Fibroblast of skin of right quadriceps (primary cell): ENCODE measurements around the gene UBAP1L.
"Not testable (repeated sequence)": the region's sequence is repeated elsewhere in the genome, so short reads cannot be mapped to it uniquely, and the experiment has no call there.

Source experiments
- DNase-seq: peaks from one replicate; pipeline ENCODE4 v3.0.0-alpha.2; 2013

UBAP1L gene

DNA sequence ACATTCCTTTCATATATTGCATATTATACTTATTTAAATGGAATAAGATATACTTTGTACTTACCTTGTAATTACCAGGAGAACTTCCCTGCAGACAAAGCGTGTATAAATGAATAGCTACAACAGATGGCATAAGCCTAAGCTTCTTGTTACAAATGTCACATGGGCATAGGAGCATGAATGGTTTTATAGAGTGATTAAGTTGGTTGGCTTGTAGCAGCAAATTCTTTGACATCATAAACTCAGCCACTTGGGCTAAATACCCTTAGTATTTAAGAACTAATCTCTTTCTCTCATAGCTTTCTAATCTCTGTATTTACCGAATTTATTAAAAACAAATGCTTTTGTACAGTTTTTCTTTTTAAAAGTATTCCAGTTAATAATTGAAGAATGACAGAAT is at the start of gene UBAP1L:
UBAP1L (minus strand) TSS at position 115 of the 400 bp plus-strand sequence. CDS start 8,985 bp downstream, outside the sequence.
- DNase-seq, result no peak

DNA sequence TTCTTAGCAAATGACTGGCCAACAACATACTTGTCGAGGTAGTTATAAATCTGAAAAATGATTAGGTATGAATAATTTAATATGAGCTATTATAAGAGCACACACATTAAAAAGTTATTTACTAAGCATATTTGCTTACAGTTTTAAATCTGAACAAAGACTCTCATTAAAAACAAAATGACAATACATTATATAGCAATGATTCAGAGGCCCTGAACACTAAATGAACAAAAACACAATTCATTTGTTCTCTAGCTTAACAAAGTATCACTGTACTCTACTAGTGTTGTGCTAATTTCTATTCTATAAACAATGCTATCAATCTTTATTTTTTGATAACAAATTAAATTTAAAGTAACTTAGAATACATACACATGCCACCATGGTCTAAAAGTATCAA is 49.1 kb upstream of the UBAP1L start:
- no peak for DNase-seq

DNA sequence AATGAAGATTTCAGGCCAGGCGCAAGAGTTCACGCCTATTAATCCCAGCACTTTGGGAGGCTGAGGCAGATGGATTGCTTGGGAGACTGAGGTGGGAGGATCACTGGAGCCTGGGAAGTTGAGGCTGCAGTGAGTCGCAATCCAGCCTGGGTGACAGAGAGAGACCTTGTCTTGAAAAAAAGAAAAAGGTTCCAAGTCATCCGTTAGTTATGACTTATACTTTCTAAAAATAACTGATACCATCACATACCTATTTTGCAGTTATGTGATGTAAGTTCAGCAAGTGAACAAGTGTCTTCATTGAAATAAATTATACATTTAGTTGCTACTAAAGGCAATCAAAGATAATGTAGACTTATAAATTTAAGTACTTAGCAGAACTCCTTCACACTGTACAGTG is 48.0 kb upstream of the UBAP1L start:
- DNase-seq, result no peak

DNA sequence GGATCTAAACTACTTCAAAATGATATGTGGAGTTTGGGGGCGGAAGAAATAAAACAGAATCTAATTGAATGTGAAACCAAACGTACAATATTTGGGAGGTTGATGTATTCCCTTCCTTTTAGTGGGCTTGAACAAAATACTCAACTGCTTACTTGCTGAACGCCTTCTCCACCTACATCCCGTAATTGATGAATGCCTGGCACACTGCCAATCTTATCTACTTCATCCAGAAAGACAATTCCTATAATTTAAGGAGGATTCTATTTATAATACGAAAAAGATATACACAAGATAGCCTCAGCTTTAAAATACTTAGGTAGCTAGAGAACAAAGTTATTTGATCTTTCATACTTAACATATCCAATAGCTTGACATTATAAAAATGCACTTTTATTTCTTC is 41.7 kb upstream of the UBAP1L start:
- DNase-seq, result no peak

DNA sequence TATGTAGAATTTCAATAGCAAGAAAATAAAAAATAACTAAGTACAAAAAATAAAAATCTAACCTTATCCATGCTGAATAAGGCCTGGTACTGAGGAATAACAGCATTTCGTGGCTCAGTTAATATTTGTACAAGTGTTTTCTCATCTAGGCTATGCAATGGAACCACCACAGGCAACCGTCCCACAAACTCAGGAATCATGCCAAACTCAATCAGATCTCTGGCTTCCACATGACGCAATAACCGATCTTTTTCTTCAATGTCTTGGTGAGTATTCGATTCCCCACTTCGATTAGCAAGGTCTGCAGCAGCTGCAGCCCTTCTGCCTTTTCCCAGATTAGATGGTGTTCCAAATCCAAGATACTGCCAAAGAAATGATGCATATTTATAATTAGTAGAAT is 39.7 kb upstream of the UBAP1L start:
- DNase-seq, result no peak

DNA sequence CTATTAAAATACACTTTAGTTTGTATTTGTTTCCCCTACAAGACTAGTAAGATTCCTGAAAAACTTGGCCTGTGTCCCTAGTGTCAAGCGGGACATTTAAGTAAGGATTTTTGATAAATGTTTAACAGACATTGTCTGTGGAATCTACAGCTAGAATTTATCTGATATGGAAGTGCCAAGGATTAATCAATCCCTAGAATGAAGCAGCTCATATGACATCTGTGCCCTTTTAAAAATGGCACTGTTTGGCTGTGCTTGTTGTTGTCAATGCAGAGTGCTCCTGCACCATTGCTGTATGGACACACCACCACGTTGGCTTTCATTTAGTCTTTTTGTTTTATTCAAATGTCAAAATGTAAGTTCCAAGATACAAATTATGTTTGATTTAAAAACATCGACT is 32.9 kb upstream of the UBAP1L start:
- no peak for DNase-seq

DNA sequence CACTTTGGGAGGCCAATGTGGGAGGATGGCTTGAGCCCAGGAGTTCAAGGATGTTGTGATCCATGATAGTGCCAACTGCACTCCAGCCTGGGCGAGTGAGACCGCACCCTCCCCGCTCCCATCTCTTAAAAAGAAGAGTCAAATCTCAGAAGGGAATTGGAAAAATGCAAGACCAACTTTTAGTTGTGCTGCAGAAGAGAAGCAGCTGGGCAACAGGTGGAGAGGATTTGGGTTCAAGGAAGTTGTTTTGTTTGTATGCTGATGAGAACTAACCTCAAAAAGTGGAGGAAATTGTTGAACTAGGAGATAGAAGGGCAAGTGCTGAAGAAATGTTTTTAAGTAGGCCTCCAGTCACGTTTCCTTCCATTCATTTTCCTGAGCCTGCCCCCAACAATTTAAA is 31.4 kb upstream of the UBAP1L start:
- DNase-seq, result no peak

DNA sequence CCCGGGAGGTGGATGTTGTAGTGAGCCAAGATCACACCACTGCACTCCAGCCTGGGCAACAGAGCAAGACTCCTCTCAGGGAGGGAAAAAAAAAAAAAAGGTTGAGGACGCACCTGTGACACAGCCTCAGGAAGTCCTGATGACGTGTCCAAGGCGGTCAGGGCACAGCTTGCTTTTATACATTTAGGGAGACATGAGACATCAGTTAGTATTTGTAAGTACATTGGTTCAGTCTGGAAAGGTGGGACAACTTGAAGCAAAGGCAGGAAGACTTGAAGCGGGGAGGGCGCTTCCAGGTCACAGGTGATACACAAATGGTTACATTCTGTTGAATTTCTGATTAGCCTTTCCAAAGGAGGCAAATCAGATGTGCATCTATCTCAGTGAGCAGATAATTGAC is 23.6 kb upstream of the UBAP1L start:
- not testable (repeated sequence) for DNase-seq

DNA sequence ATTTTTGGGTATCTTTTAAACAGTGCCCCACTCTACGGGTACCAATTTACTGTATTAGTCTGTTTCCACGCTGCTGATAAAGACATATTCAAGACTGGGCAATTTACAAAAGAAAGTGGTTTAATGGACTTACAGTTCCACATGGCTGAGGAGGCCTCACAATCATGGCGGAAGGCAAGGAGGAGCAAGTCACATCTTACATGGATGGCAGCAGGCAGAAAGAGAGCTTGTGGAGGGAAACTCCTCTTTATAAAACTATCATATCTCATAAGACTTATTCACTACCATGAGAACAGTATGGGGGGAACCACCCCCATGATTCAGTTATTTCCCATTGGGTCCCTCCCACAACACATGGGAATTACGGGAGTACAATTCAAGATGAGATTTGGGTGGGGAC is 22.9 kb upstream of the UBAP1L start:
- DNase-seq, result not testable (repeated sequence)

DNA sequence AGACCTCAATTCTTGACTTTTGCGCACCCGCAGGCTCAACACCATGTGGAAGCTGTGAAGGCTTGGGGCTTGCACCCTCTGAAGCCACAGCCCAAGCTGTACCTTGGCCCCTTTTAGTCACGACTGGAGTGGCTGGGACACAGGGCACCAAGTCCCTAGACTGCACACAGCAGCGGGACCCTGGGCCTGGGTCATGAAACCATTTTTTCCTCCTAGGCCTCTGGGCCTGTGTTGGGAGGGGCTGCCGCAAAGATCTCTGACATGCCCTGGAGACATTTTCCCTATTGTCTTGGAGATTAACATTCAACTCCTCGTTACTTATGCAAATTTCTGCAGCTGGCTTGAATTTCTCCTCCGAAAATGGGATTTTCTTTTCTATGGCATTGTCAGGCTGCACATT is 22.1 kb upstream of the UBAP1L start:
- not testable (repeated sequence) for DNase-seq

DNA sequence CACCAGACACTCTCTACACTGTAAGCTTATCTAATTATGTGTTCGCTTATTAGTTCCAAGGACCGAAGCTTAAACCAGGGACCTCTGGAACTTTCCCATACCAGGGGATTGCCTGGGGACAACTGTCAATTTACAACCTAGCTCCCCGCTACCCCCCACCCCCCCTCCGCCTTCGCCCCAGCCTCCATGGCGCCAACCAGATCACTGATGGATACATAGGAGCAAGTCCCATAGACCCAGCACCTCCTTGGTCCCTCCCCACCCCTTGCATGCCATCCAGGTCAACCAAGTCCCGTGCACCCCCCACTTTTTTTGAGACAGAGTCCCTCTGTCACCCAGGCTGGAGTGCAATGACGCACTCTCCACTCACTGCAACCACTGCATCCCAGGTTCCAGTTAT is 19.5 kb upstream of the UBAP1L start:
- no peak for DNase-seq

DNA sequence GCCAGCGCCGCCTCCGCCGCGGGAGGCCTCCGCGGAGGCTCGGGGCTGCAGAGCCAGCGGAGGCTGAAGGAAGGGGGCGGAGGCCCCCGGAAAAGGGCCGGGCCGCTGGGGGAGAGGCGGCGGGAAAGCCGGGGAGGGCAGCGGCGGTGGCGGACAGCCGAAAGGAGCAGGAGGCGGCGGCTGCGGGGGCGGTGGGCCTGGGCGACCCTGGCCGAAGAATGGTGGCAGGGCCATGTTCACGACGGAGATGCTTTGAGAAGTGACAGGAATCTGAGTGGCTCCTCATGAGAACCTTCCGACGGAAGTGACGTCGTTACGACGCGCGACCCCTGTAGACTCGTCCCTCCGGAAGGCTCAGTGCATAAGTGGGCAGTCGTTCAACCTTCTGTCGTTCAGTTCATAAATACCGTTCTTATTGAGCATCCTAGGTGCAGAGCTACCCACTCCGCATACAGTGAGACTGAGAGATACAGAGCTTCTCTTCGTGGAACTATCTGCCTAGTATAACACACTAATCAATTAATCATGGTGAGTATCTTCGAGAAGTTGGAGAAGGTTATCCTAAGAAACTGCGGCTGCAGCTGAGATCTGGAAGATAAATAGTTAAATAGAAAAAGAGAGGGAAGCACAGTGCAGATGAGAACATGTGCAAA is 18.7 kb upstream of the UBAP1L start, which contains the start of gene PDCD7:
PDCD7 (minus strand) TSS at position 261 of the 653 bp plus-strand sequence; CDS start at position 234, 27 bp downstream.
- peak; percentile 90 for DNase-seq

DNA sequence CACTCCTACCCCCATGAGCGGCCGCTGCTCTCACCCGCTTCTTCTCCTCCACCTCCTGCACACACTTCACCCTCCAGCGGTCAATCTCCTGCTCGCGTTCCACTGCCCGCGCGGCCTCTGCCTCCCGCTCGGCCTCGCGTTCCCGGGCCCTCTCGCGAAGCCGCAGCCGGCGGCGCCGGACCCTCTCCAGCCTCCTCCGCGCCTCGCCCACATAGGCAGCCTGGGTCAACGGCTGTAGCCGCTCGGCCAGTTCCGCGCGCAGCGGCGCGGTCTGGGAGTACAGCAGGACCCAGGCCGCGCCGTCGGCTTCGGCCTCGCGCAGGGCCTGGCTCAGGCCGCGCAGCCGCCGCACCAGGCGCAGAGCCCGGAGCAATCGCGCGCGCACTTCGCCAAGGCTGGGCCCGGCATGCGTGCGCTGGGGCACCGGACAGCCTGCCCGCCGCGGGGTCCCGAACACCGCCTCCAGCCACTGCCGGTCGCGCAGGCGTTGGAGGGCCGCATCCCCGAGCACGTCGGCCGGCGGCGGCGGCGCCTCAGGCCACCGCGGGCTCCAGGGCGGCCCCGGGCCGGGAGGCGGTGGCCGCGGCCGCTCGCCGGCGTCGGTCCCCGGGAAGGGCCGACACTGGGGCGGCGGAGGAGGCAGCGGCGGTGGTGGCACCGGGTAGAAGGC is 18.0 kb upstream of the UBAP1L start:
- DNase-seq, result peak; percentile 20

DNA sequence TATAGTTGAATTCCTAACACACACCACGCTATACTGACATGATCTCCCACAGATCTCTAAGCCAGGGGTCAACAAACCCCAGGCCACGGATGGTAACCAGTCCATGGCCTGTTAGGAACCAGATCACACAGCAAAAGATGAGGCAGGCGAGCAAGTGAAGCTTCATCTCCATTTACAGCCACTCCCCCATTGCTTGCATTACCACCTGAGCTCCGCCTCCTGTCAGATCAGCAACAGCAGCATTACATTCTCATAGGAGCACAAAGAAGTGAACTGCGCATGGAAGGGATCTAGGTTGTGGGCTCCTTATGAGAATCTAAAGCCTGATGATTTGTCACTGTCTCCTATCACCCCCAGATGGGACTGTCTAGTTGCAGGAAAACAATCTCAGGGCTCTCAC is 15.9 kb upstream of the UBAP1L start:
- no peak for DNase-seq

DNA sequence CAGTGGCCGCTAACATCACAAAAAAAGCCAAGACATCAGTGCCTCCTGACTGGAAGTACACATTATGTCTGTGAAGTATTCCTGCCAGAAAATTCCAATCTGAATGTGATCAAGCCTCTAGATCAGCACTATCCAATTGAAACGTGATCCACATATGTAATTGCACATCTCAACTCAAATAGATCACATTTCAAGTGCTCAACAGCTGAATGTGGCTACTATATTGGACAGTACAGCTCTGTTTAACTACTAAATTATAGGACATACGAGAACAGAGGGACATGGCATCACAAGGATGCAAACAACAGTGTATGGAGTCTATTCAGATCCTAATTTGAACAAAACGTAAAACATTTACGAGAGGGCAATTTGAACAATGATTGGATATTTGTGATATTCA is 542 bp upstream of the UBAP1L start:
- no peak for DNase-seq

DNA sequence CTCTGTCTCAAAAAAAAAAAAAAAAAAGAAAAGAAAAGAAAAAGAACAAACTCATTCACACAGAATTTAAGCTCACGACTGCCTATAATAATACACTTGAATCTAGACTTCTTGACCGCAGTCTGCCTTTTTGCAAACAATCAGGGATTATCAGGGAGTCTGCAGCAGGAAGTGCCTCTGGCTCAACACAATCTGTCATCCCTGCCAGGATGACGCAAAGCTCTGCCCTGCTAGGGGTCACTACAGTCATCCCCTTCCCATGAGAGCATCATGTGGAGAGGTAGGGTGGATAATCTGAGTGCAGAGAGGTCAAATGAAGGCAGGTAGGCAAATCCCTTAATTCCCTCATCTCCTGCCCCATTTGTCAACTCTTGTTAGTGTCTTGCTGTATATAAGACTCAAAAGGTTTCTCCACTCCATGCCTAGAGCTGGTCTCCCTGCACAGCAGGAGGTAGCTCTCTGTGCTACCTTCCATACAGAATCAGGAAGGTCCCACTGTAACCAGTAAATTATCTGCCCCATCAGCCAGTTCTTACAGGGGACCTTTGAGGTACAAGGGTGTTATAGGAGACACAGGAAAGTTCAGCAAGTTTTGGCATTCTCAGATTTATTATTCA is 4.2 kb downstream of the UBAP1L start:
- DNase-seq, result peak; percentile 19

DNA sequence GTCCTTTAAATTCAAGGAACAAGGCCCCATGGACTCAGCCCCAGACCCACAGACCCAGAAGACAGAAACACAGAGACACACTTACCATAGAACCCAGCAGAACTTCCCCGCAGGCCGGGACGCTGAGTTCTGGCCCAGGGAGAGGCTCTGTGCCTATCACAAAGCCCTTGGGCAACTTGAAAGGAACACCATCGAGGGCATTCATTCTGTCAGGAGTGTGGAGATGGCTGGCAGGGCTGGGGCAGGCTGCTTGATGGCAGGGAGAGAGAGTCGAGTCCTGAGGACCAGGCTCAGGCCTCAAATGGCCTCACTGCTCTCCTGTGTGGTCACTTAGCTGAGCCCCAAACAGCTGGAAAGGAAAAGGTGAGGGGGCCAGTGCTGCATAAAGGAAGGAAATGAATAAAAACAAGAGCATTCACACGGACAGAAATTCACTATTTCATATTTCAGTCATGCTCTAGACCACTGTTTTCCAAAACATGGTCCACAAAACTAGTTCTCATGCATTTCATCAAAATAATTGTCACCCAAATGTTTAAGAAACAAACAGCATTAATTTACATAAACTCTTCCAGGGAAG is 8.9 kb downstream of the UBAP1L start:
- no peak for DNase-seq

DNA sequence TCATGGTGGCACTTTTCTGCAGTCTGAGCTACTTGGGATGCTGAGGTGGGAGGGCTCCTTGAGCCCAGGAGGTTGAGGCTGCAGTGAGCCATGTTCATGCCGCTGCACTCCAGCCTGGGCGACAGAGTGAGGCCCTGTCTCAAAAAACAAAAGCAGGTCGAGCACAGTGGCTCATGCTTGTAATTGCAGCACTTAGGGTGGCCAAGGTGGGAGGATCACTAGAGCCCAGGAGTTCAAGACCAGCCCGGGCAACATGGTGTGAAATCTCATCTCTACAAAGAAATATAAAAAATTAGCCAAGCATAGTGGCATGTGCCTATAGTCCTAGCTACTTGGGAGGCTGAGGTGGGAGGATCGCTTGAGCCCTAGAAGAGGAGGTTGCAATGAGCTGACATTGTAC is 10.0 kb downstream of the UBAP1L start:
- DNase-seq, result no peak

DNA sequence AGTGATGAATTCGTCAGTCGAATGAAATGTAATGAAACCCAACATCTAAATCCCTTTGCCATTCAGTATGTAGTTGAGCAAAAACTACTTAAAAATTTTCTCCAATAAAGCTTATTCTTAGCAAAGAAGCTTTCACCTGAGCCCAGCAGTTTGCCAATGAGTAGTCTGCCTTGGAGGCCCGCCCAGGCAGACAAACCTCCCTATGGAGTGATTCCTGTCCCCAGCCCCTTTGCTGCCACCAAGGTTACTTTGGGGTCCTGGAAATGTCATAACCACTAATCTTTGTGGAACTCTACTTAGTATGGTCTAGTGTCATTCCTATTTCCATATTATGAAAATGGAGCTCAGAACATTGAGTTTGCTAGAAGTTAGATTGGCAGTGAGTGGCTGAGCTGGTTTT is 12.1 kb downstream of the UBAP1L start:
- DNase-seq, result no peak

DNA sequence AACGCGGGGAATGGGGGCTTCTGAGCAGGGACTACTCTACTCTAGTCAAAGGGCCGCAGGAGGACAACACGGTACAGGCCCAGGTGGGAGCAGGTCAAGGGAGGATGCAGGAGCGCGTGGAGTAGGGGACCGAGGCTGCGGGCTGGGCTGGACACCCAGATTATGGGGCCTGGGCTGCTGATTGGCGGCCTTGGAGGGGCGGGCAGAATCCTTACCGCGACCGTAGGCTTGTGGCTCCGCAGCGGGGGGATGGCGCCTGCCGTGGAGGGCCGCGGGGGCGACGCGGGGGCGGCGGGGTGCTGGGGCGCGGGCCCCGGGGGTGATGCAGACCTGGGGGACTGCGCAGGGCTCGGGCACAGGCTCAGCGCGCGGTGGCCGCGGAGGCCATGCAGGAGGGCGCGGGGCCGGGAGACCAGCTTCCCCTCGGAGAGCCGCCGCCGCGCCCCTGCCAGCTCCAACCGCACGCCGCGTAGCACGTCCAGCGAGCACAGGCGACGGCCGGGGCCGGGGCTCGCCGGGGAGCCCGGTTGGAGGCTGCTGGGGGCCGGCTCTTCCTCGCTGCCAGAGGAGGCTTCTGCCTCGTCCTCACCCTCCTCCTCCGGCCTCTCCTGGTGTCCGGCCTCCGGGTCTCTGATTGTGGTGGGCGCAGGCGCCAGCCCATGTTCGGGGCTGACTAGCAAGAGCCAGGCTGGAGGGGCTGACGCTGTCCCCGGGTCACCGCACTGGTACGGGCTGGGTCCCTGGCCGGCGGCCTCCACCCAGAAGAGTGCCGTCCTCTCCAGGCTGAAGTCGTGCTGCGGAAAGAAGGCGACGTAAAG is 12.9 kb downstream of the UBAP1L start:
- no peak for DNase-seq

DNA sequence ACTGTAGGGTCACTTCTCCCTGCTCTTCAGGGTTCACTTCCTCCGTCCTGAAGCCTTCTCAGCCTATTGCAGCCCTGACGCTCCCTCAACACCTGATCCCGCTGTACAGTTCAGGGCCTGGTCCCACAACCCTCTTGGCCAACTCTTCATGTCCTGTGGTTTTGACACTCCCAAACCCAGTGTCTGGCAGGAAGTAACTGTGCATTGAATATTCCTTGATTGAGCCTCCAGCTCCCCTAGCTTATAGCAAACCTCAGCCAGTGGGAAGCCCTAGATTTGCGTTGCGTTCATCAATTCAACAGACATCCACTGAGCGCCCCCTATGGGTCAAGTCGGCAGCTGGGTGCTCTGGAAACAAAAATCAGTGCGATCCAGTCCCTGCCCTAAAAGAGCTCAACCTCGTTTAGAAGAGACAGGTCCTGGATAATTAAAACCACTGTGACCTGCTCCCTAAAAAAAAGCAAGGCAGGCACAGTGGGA is 13.5 kb downstream of the UBAP1L start:
- DNase-seq, result peak; percentile 65

DNA sequence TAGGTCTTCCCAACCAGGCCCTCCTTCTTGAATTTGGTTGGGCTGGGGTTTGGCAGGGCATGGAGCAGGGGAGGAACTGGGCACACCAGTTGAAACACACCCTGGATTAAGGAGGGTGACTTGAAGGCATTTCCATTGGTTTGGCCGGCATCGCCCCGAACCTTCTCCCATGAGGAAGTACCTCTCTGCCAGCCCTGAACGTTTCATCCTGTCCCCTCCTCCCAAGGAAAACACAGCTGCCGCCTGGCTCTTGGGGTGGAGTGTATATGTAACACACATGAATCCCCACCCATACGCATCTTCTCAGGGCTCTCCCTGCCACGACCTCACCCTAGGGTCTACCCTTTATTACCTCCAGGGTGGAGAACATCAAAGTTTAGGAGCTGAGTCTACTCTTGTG is 14.6 kb downstream of the UBAP1L start:
- DNase-seq, result no peak

DNA sequence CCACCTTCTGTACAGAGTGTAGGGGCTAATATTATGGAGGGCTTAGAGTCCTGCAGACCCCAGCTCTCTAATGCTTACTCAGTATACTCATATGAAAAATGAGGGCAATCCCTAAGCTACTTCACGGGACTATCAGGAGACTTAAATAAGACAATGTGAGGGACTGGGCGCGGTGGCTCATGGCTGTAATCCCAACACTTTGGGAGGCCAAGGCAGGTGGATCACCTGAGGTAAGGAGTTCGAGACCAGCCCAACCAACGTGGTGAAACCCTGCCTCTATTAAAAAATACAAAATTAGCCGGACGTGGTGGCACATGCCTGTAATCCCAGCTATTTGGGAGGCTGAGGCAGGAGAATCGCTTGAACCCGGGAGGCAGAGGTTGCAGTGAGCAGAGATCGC is 15.2 kb downstream of the UBAP1L start:
- not testable (repeated sequence) for DNase-seq
